Prostate gland (tissue), 2 donors: Measurements from ENCODE around the gene ARSI. TPM values are rescaled to one million over a fixed set of nuclear protein-coding genes. Genes with fewer than 3 reads are reported as not detected.

Experiments used
- DNase-seq: peaks from one replicate; pipeline ENCODE4 v3.0.0-alpha.2; 2019; ENCODE audit warnings: low spot score
- H3K27ac ChIP-seq, 2 donors: fragments of 200-600 bp; sonication (generic); 2 replicates each; pipeline ENCODE4 v1.5.1; 2017 to 2019
- H3K27me3 ChIP-seq: fragments of 200-600 bp; sonication (generic); replicated peaks from 2 replicates; pipeline ENCODE4 v1.5.1; 2019; ENCODE audit not compliant: insufficient read depth
- H3K36me3 ChIP-seq, 2 donors: fragments of 200-600 bp; sonication (generic); 1 replicate in 1 of 2; 2 replicates in 1 of 2; pipeline versions ENCODE4 v1.5.1 to v1.8.1; 2017 to 2019
- H3K4me1 ChIP-seq: fragments of 200-600 bp; sonication (generic); replicated peaks from 2 replicates; pipeline ENCODE4 v1.5.1; 2019
- H3K4me3 ChIP-seq, 2 donors: fragments of 200-600 bp; sonication (generic); 2 replicates each; pipeline ENCODE4 v1.5.1; 2017 to 2019
- H3K9me3 ChIP-seq: fragments of 200-600 bp; sonication (generic); 2 replicates; pipeline ENCODE4 v1.5.1; 2017
- POLR2A ChIP-seq: fragments of 450-650 bp; IDR thresholded peaks from one replicate; pipeline ENCODE4 v1.6.1; 2016; ENCODE audit warnings: antibody characterized with exemption, mild to moderate bottlenecking
- POLR2AphosphoS5 ChIP-seq: sonication (generic); formaldehyde crosslinking; IDR thresholded peaks from one replicate; pipeline ENCODE4 v1.6.1; 2017; ENCODE audit warnings: antibody characterized with exemption
- WGBS: methylation state at CpG from one replicate; pipeline ENCODE4 v1.1.5; 2018; 5-methylcytosine and 5-hydroxymethylcytosine counted together
- intact Hi-C: fragments of 100-400 bp; cut with DNase I; formaldehyde crosslinking; loops from one replicate; pipeline ENCODE4 v1.14.2; 2022
- total RNA-seq, 2 donors: library from RNA; depleted of rRNA; stranded (reverse); fragments of >200 nt; gene quantifications; one replicate each; pipeline ENCODE4 v1.1.0, GENCODE V29; 2016
- TF ChIP-seq, protein P1 (sequence below), 4 experiments: fragments of 200-600 bp in 2 of 4; fragments of 450-650 bp in 2 of 4; sonication (generic) in 2 of 4; IDR thresholded peaks; 1 replicate in 3 of 4; 2 replicates in 1 of 4; pipeline ENCODE4 v1.5.1; 2016 to 2019; ENCODE audit warnings: antibody characterized with exemption in 4 of 4, mild to moderate bottlenecking in 2 of 4, moderate library complexity in 2 of 4

The ARSI gene
- 1 to 10 TPM; 1.5 to 1.6 TPM for total RNA-seq

- Histone ChIP-seq H3K36me3 (no peaks in the 10 kb centered on the region), H3K4me1 (peaks cover 6% of the 10 kb centered on the region), H3K9me3 (no peaks in the 10 kb centered on the region), H3K27ac (peak within 1 kb of the TSS in 1 of 2 donors; percentile 60), H3K4me3 (peak within 1 kb of the TSS; percentile 17 to 22), H3K27me3 (no peaks in the 10 kb centered on the region)
- WGBS, result 8% methylated on average over 53 of the region's 63 CpGs
- TF ChIP-seq POLR2A (no peak), POLR2AphosphoS5 (no peak)
- TF ChIP-seq, protein P1, sequence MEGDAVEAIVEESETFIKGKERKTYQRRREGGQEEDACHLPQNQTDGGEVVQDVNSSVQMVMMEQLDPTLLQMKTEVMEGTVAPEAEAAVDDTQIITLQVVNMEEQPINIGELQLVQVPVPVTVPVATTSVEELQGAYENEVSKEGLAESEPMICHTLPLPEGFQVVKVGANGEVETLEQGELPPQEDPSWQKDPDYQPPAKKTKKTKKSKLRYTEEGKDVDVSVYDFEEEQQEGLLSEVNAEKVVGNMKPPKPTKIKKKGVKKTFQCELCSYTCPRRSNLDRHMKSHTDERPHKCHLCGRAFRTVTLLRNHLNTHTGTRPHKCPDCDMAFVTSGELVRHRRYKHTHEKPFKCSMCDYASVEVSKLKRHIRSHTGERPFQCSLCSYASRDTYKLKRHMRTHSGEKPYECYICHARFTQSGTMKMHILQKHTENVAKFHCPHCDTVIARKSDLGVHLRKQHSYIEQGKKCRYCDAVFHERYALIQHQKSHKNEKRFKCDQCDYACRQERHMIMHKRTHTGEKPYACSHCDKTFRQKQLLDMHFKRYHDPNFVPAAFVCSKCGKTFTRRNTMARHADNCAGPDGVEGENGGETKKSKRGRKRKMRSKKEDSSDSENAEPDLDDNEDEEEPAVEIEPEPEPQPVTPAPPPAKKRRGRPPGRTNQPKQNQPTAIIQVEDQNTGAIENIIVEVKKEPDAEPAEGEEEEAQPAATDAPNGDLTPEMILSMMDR (IDR thresholded peaks at IDR 0.05), result no peak
- no peak for DNase-seq
- intact Hi-C loops, result loop anchor here (5.0 kb wide), 1 partner anchor 50 kb away; no protein-coding TSS in a partner anchor
Observed at GRCh38 chr5:150302301-150303069, at the start of gene ARSI. TSS of gene ARSI (minus strand) at chr5:150302905. CDS start at chr5:150302373, 532 bp downstream.

DNA sequence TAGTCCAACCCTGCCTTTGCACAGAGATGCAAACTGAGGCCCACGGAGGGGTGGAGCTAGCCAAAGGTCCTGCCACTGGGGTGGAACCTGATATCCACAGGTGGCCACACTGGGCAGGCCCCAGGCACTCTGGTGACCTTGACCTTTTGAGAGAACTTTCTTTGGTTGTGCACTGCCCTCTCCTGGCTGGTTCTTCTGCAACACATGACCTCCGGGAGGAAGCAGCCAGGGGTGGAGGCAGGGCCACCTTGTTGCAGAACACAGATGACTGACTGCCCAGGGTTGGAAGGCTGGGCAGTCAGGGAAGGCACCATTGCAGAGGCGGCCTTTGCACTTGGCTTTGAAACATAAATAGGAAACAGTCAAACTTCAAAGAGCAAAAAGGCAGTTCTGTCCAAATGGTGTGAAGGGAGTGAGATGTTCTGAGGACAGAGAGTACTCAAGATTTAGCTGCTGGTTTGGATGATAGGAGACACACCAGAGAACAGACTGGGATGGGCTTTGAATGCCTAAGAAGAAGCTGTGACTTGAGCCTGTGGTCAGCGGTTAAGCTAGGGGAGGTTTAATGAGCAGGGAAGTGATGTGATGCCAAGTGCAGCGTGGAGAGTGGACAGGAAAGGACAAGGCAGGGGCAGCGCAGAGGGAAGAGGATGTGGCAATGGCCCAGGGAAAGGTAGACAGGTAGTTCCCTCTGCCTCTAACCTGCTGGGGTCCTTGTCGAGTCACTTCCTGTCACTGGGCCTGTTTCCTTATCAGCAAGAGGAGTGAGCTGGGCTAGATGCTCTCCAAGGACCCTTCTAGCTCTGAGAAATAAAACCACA lies 48.0 kb upstream of the ARSI start:
- peak; percentile 23 for DNase-seq
- H3K9me3 ChIP-seq, result no peaks in the 10 kb centered on the region
- H3K27ac ChIP-seq, result no peak overlapping the region
- TF ChIP-seq POLR2AphosphoS5 (peak; percentile 37), POLR2A (no peak)
- TF ChIP-seq, protein P1 (IDR thresholded peaks at IDR 0.05), result peak; percentile 22 to 61 (median 39)
- no peaks in the 10 kb centered on the region for H3K36me3 ChIP-seq
- no peaks in the 10 kb centered on the region for H3K4me1 ChIP-seq
- intact Hi-C loops, result loop anchor here (5.0 kb wide), 2 partner anchors 48 to 188 kb away; partner anchors contain the start of gene ARSI
- 37% methylated on average over 7 of the region's 7 CpGs for WGBS
- no peaks in the 10 kb centered on the region for H3K27me3 ChIP-seq
- no peak overlapping the region for H3K4me3 ChIP-seq

- Histone ChIP-seq H3K4me3 (no peak overlapping the region), H3K4me1 (no peaks in the 10 kb centered on the region), H3K27ac (no peak overlapping the region), H3K36me3 (no peaks in the 10 kb centered on the region), H3K27me3 (no peaks in the 10 kb centered on the region), H3K9me3 (no peaks in the 10 kb centered on the region)
- TF ChIP-seq, protein P1 (IDR thresholded peaks at IDR 0.05), result no peak
- no peak for TF ChIP-seq POLR2AphosphoS5
- TF ChIP-seq POLR2A, result no peak
- intact Hi-C loops, result loop anchor here (5.0 kb wide), 2 partner anchors 47 to 187 kb away; partner anchors contain the start of gene ARSI
- DNase-seq, result no peak
- 83% methylated on average over 6 of the region's 6 CpGs for whole genome bisulfite sequencing
Observed at GRCh38 chr5:150349681-150350275, 47.1 kb upstream of the ARSI start.

DNA sequence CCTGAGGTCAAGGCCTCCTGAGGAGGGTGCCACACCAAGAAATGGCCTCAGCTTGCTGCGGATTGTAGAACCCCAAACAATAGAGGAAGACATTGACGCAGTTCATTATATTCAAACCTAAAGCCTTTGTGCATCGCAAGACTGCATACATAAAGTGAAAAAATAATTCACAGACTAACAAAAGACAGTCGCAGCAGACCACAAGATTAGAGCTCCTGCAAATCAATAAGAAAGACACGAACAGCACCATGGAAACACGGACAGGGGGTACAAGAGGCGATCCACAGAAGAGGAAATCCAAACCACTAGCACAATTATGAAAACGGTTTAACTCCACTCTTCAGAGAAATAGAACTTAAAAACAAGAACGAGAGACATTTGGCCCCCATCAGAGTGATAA lies 44.7 kb upstream of the ARSI start:
- Histone ChIP-seq H3K36me3 (no peaks in the 10 kb centered on the region), H3K9me3 (no peaks in the 10 kb centered on the region), H3K27ac (no peak overlapping the region), H3K4me3 (no peak overlapping the region), H3K27me3 (no peaks in the 10 kb centered on the region), H3K4me1 (no peaks in the 10 kb centered on the region)
- DNase-seq, result no peak
- intact Hi-C loops, result no loop called here
- 79% methylated on average over 9 of the region's 9 CpGs for WGBS
- TF ChIP-seq, protein P1 (IDR thresholded peaks at IDR 0.05), result no peak
- no peak for TF ChIP-seq POLR2AphosphoS5
- TF ChIP-seq POLR2A, result no peak
